Immature natural killer cell (primary cell): Measurements from ENCODE around the gene EDN1. TPM values are rescaled to one million over a fixed set of nuclear protein-coding genes. Genes with fewer than 3 reads are reported as not detected.

ENCODE experiments used
- DNase-seq, 3 donors: peaks; one replicate each; pipeline ENCODE4 v3.0.0; 2022; ENCODE audit warnings: mixed read lengths in 1 of 3
- H3K27ac Mint-ChIP-seq, 6 donors: one replicate each; pipeline ENCODE4 v1.8.0; 2020; ENCODE audit warnings: mixed read lengths in 6 of 6, mild to moderate bottlenecking in 5 of 6, inconsistent platforms in 4 of 6, moderate library complexity in 3 of 6
- H3K27me3 Mint-ChIP-seq, 3 donors: one replicate each; pipeline ENCODE4 v1.8.0; 2020 to 2021; ENCODE audit warnings: low read depth in 3 of 3, mild to moderate bottlenecking in 3 of 3, mixed read lengths in 3 of 3, moderate library complexity in 3 of 3, inconsistent platforms in 1 of 3
- H3K36me3 Mint-ChIP-seq, 3 donors: one replicate each; pipeline ENCODE4 v1.8.0; 2020; ENCODE audit warnings: mixed read lengths in 3 of 3, inconsistent platforms in 2 of 3, mild to moderate bottlenecking in 2 of 3
- H3K4me1 Mint-ChIP-seq, 2 donors: one replicate each; pipeline ENCODE4 v1.8.0; 2020; ENCODE audit warnings: inconsistent platforms in 2 of 2, mild to moderate bottlenecking in 2 of 2, mixed read lengths in 2 of 2, moderate library complexity in 1 of 2
- H3K4me3 Mint-ChIP-seq, 5 donors: one replicate each; pipeline ENCODE4 v1.8.0; 2020; ENCODE audit warnings: mild to moderate bottlenecking in 5 of 5, mixed read lengths in 5 of 5, inconsistent platforms in 3 of 5, moderate library complexity in 3 of 5
- H3K9me3 Mint-ChIP-seq, 6 donors: one replicate each; pipeline ENCODE4 v1.8.0; 2020; ENCODE audit warnings: mild to moderate bottlenecking in 6 of 6, mixed read lengths in 6 of 6, inconsistent platforms in 4 of 6, moderate library complexity in 3 of 6
- polyA plus RNA-seq, 3 donors: library from polyadenylated mRNA; unstranded; fragments of 300-500 nt; fragmentation: Illumina TruSeq; gene quantifications; one replicate each; pipeline ENCODE4 v1.2.3, GENCODE V29; 2021

Gene EDN1
- polyA plus RNA-seq, result not detected

GRCh38 chr6:12289933-12290820 lies at the start of gene EDN1:
Gene EDN1 (plus strand): TSS chr6:12290361. CDS start chr6:12290630, 269 bp downstream.
- Mint-ChIP-seq H3K4me1 (peaks cover 15 to 19% of the 10 kb centered on the region in 2 donors), H3K27ac (peak within 1 kb of the TSS in 1 of 6 donors; percentile 65), H3K9me3 (no peaks in the 10 kb centered on the region), H3K4me3 (peak within 1 kb of the TSS; percentile 71 to 82 (median 81)), H3K27me3 (peaks cover 10 to 25% (median 10%) of the 10 kb centered on the region in 3 donors), H3K36me3 (no peaks in the 10 kb centered on the region)
- peak; percentile 3 to 12 (median 10) for DNase-seq

- H3K27me3 Mint-ChIP-seq, result peaks cover 0 to 9% (median 2%) of the 10 kb centered on the region in 3 donors
- H3K4me3 Mint-ChIP-seq, result no peak overlapping the region
- DNase-seq, result no peak
- no peaks in the 10 kb centered on the region for H3K9me3 Mint-ChIP-seq
- no peak overlapping the region for H3K27ac Mint-ChIP-seq
- H3K36me3 Mint-ChIP-seq, result peaks cover 0 to 3% (median 0%) of the 10 kb centered on the region in 3 donors
- H3K4me1 Mint-ChIP-seq, result no peaks in the 10 kb centered on the region
Measured at GRCh38 chr6:12241493-12242175, 48.5 kb upstream of the EDN1 start.

GRCh38 chr6:12243169-12243568 lies 47.0 kb upstream of the EDN1 start:
- H3K36me3 Mint-ChIP-seq, result peaks cover 0 to 3% (median 0%) of the 10 kb centered on the region in 3 donors
- no peak for DNase-seq
- H3K27ac Mint-ChIP-seq, result no peak overlapping the region
- no peaks in the 10 kb centered on the region for H3K9me3 Mint-ChIP-seq
- H3K4me1 Mint-ChIP-seq, result no peaks in the 10 kb centered on the region
- H3K4me3 Mint-ChIP-seq, result no peak overlapping the region
- peaks cover 0 to 8% (median 2%) of the 10 kb centered on the region in 3 donors for H3K27me3 Mint-ChIP-seq

- Mint-ChIP-seq H3K4me1 (no peaks in the 10 kb centered on the region), H3K27me3 (peaks cover 0 to 9% (median 2%) of the 10 kb centered on the region in 3 donors), H3K4me3 (no peak overlapping the region), H3K27ac (no peak overlapping the region), H3K9me3 (no peaks in the 10 kb centered on the region), H3K36me3 (peaks cover 0 to 3% (median 0%) of the 10 kb centered on the region in 3 donors)
- DNase-seq, result no peak
Measured at GRCh38 chr6:12245360-12245759, 44.8 kb upstream of the EDN1 start.

- Mint-ChIP-seq H3K9me3 (no peaks in the 10 kb centered on the region), H3K36me3 (peaks cover 0 to 3% (median 0%) of the 10 kb centered on the region in 3 donors), H3K4me3 (no peak overlapping the region), H3K4me1 (no peaks in the 10 kb centered on the region), H3K27ac (no peak overlapping the region), H3K27me3 (peaks cover 0 to 9% (median 2%) of the 10 kb centered on the region in 3 donors)
- DNase-seq, result no peak
Measured at GRCh38 chr6:12245763-12246718, 44.1 kb upstream of the EDN1 start.

- no peak overlapping the region for H3K27ac Mint-ChIP-seq
- no peak for DNase-seq
Measured at GRCh38 chr6:12246900-12247299, 43.3 kb upstream of the EDN1 start.

GRCh38 chr6:12249541-12250382 lies 40.4 kb upstream of the EDN1 start:
- Mint-ChIP-seq H3K27me3 (peaks cover 0 to 13% (median 4%) of the 10 kb centered on the region in 3 donors), H3K36me3 (no peaks in the 10 kb centered on the region), H3K27ac (no peak overlapping the region), H3K4me1 (no peaks in the 10 kb centered on the region), H3K9me3 (no peaks in the 10 kb centered on the region), H3K4me3 (no peak overlapping the region)
- DNase-seq, result no peak

More at GRCh38 chr6:12246900-12247299, 43.3 kb upstream of the EDN1 start:
- H3K36me3 Mint-ChIP-seq, result no peaks in the 10 kb centered on the region
- H3K4me1 Mint-ChIP-seq, result no peaks in the 10 kb centered on the region
- no peaks in the 10 kb centered on the region for H3K9me3 Mint-ChIP-seq
- H3K27me3 Mint-ChIP-seq, result peaks cover 0 to 9% (median 2%) of the 10 kb centered on the region in 3 donors
- H3K4me3 Mint-ChIP-seq, result no peak overlapping the region

GRCh38 chr6:12250383-12250770 lies 39.8 kb upstream of the EDN1 start:
- peaks cover 0 to 13% (median 4%) of the 10 kb centered on the region in 3 donors for H3K27me3 Mint-ChIP-seq
- H3K36me3 Mint-ChIP-seq, result no peaks in the 10 kb centered on the region
- no peak for DNase-seq
- no peak overlapping the region for H3K27ac Mint-ChIP-seq
- H3K4me3 Mint-ChIP-seq, result no peak overlapping the region
- no peaks in the 10 kb centered on the region for H3K4me1 Mint-ChIP-seq
- H3K9me3 Mint-ChIP-seq, result no peaks in the 10 kb centered on the region

- H3K27me3 Mint-ChIP-seq, result peaks cover 0 to 9% (median 2%) of the 10 kb centered on the region in 3 donors
- H3K4me3 Mint-ChIP-seq, result no peak overlapping the region
- H3K9me3 Mint-ChIP-seq, result no peaks in the 10 kb centered on the region
- no peaks in the 10 kb centered on the region for H3K36me3 Mint-ChIP-seq
- H3K4me1 Mint-ChIP-seq, result no peaks in the 10 kb centered on the region
- H3K27ac Mint-ChIP-seq, result no peak overlapping the region
- DNase-seq, result no peak
Measured at GRCh38 chr6:12254210-12254609, 36.0 kb upstream of the EDN1 start.

- no peaks in the 10 kb centered on the region for H3K36me3 Mint-ChIP-seq
- H3K27ac Mint-ChIP-seq, result no peak overlapping the region
- H3K4me3 Mint-ChIP-seq, result no peak overlapping the region
- H3K4me1 Mint-ChIP-seq, result no peaks in the 10 kb centered on the region
- peaks cover 2 to 7% (median 4%) of the 10 kb centered on the region in 3 donors for H3K27me3 Mint-ChIP-seq
- no peaks in the 10 kb centered on the region for H3K9me3 Mint-ChIP-seq
- DNase-seq, result no peak
Measured at GRCh38 chr6:12258191-12258590, 32.0 kb upstream of the EDN1 start.

- DNase-seq, result no peak
- Mint-ChIP-seq H3K9me3 (no peaks in the 10 kb centered on the region), H3K4me1 (no peaks in the 10 kb centered on the region), H3K36me3 (no peaks in the 10 kb centered on the region), H3K27ac (no peak overlapping the region), H3K27me3 (peaks cover 2 to 5% (median 4%) of the 10 kb centered on the region in 3 donors), H3K4me3 (no peak overlapping the region)
Measured at GRCh38 chr6:12258591-12259075, 31.5 kb upstream of the EDN1 start.

- H3K36me3 Mint-ChIP-seq, result no peaks in the 10 kb centered on the region
- no peaks in the 10 kb centered on the region for H3K9me3 Mint-ChIP-seq
- no peak overlapping the region for H3K4me3 Mint-ChIP-seq
- H3K27me3 Mint-ChIP-seq, result peaks cover 0 to 5% (median 4%) of the 10 kb centered on the region in 3 donors
- no peak overlapping the region for H3K27ac Mint-ChIP-seq
- DNase-seq, result no peak
- no peaks in the 10 kb centered on the region for H3K4me1 Mint-ChIP-seq
Measured at GRCh38 chr6:12260458-12261093, 29.6 kb upstream of the EDN1 start.
